Sciatic nerve (tissue), 1 donor: Measurements from ENCODE around the gene SGO1. TPM values are rescaled to one million over a fixed set of nuclear protein-coding genes. Genes with fewer than 3 reads are reported as not detected.

Experiments
- microRNA-seq: library from miRNA; unstranded; fragments of <30 nt; microRNA quantifications from one replicate; pipeline ENCODE4 v1.2.0, GENCODE V29; 2020
- total RNA-seq: library from RNA; stranded (reverse); fragmentation: NEBNext Ultra II Directional; extraction: Animal tissue kit (Norgen Biotek cat#: 25700); gene quantifications from one replicate; pipeline ENCODE4 v1.2.1, GENCODE V29; 2021
- donor health status: DM: no; HTN: no; CAD: no.

SGO1 gene
- total RNA-seq, 1 donor from 2014 or later = 0.31 TPM

Small RNA genes within 50 kb of the gene (microRNA-seq; reads per million reads assigned to microRNA genes)
- gene MIR3135A = not detected

Other genes starting within 250 kb of the SGO1 start
- 66.9 TPM for gene RAB5A, start 239.1 kb downstream of the SGO1 start, total RNA-seq
- gene PP2D1, start 173.9 kb downstream of the SGO1 start, total RNA-seq = not detected
- 69.9 TPM for gene KAT2B, start 145.8 kb downstream of the SGO1 start, total RNA-seq